Astrocyte (in vitro differentiated cells and primary cell): ENCODE measurements around the gene MYOZ3. TPM values are rescaled to one million over a fixed set of nuclear protein-coding genes. Genes with fewer than 3 reads are reported as not detected.

Experiments used
- DNase-seq: peaks from one replicate; pipeline ENCODE4 v3.0.0-alpha.2; 2010; ENCODE audit warnings: low read depth
- FAIRE-seq: peaks from 2 replicates; lab custom pipeline; 2011; peaks lifted over from hg19 to GRCh38; lab: Jason Lieb, UNC
- H2AFZ ChIP-seq: 2 replicates; pipeline ENCODE4 v1.6.0; 2012; ENCODE audit warnings: low read depth, low read length, inconsistent platforms
- H3K27ac ChIP-seq: 2 replicates; pipeline ENCODE4 v1.5.1; 2011; ENCODE audit warnings: low read depth, low read length, inconsistent platforms
- H3K27me3 ChIP-seq: 2 replicates; pipeline ENCODE4 v1.6.0; 2011; ENCODE audit warnings: low read length, inconsistent platforms; ENCODE audit not compliant: insufficient read depth
- H3K36me3 ChIP-seq: 2 replicates; pipeline ENCODE4 v1.5.1; 2011; ENCODE audit warnings: low read length, inconsistent platforms; ENCODE audit not compliant: insufficient read depth
- H3K4me1 ChIP-seq: 2 replicates; pipeline ENCODE4 v1.5.1; 2011; ENCODE audit warnings: low read length, inconsistent platforms; ENCODE audit not compliant: insufficient read depth
- H3K4me2 ChIP-seq: 2 replicates; pipeline ENCODE4 v1.6.0; 2012; ENCODE audit warnings: low read length, inconsistent platforms
- H3K4me3 ChIP-seq: 2 replicates; pipeline ENCODE4 v1.5.1; 2011; ENCODE audit warnings: low read depth, mild to moderate bottlenecking, low read length, inconsistent platforms; ENCODE audit not compliant: insufficient read depth
- H3K79me2 ChIP-seq: 2 replicates; pipeline ENCODE4 v1.6.0; 2012; ENCODE audit warnings: mild to moderate bottlenecking, low read length, inconsistent platforms; ENCODE audit not compliant: insufficient read depth
- H3K9ac ChIP-seq: 2 replicates; pipeline ENCODE4 v1.6.0; 2012; ENCODE audit warnings: mild to moderate bottlenecking, low read length, inconsistent platforms
- H3K9me3 ChIP-seq: 2 replicates; pipeline ENCODE4 v1.5.1; 2012; ENCODE audit warnings: low read depth, mild to moderate bottlenecking, low read length, inconsistent platforms; ENCODE audit not compliant: insufficient read depth
- H4K20me1 ChIP-seq: 2 replicates; pipeline ENCODE4 v1.6.0; 2012; ENCODE audit warnings: low read length, inconsistent platforms; ENCODE audit not compliant: insufficient read depth
- H3K27ac Mint-ChIP-seq: one replicate; pipeline ENCODE4 v1.8.0; 2021; ENCODE audit warnings: mild to moderate bottlenecking, mixed read lengths; ENCODE audit not compliant: unreplicated experiment
- H3K27me3 Mint-ChIP-seq: one replicate; pipeline ENCODE4 v1.8.0; 2021; ENCODE audit warnings: low read depth, mixed read lengths; ENCODE audit not compliant: unreplicated experiment
- H3K36me3 Mint-ChIP-seq: one replicate; pipeline ENCODE4 v1.8.0; 2021; ENCODE audit warnings: low read depth, mixed read lengths; ENCODE audit not compliant: unreplicated experiment
- H3K4me1 Mint-ChIP-seq: one replicate; pipeline ENCODE4 v1.8.0; 2021; ENCODE audit warnings: low read depth, mixed read lengths; ENCODE audit not compliant: unreplicated experiment
- H3K4me3 Mint-ChIP-seq: one replicate; pipeline ENCODE4 v1.8.0; 2021; ENCODE audit warnings: mild to moderate bottlenecking, moderate library complexity, mixed read lengths; ENCODE audit not compliant: unreplicated experiment
- H3K9me3 Mint-ChIP-seq: one replicate; pipeline ENCODE4 v1.8.0; 2021; ENCODE audit warnings: mild to moderate bottlenecking, mixed read lengths; ENCODE audit not compliant: unreplicated experiment
- CTCF ChIP-seq: IDR thresholded peaks from 2 replicates; pipeline ENCODE4 v1.5.1; 2011; ENCODE audit warnings: low read depth, mild to moderate bottlenecking, inconsistent platforms, low read length, moderate library complexity; ENCODE audit not compliant: insufficient read depth
- EZH2 ChIP-seq: IDR thresholded peaks from 2 replicates; pipeline ENCODE4 v1.6.1; 2012; ENCODE audit warnings: mild to moderate bottlenecking, low read length, inconsistent platforms; ENCODE audit not compliant: insufficient read depth
- total RNA-seq: library from RNA; stranded (reverse); gene quantifications from 2 replicates; pipeline ENCODE4 v1.2.1, GENCODE V29; 2021

MYOZ3 gene
- total RNA-seq, 1 donor from 2014 or later, result 5.5 TPM

- peaks cover 47% of the 10 kb centered on the region for H3K4me1 Mint-ChIP-seq
- FAIRE-seq, result no peak
- peaks cover 7% of the 10 kb centered on the region for H3K27me3 Mint-ChIP-seq
- peak; percentile 80 for DNase-seq
- H2AFZ ChIP-seq, result no peak overlapping the region
- H3K9me3 ChIP-seq, result no peaks in the 10 kb centered on the region
- peaks cover 25% of the 10 kb centered on the region for H4K20me1 ChIP-seq
- H3K36me3 Mint-ChIP-seq, result peaks cover 6% of the 10 kb centered on the region
- no peaks in the 10 kb centered on the region for H3K27me3 ChIP-seq
- peak overlapping the region; percentile 14 for H3K27ac ChIP-seq
- H3K4me1 ChIP-seq, result peaks cover 54% of the 10 kb centered on the region
- peak overlapping the region; percentile 86 for H3K4me2 ChIP-seq
- H3K36me3 ChIP-seq, result no peaks in the 10 kb centered on the region
- no peak for TF ChIP-seq EZH2
- TF ChIP-seq CTCF, result no peak
- no peak overlapping the region for H3K4me3 Mint-ChIP-seq
- H3K9me3 Mint-ChIP-seq, result no peaks in the 10 kb centered on the region
- no peak overlapping the region for H3K4me3 ChIP-seq
- peaks cover 50% of the 10 kb centered on the region for H3K79me2 ChIP-seq
- peak overlapping the region; percentile 48 for H3K9ac ChIP-seq
- H3K27ac Mint-ChIP-seq, result no peak overlapping the region
Measured at GRCh38 chr5:150627731-150628545, 33.1 kb upstream of the MYOZ3 start.

GRCh38 chr5:150628936-150629485, 32.0 kb upstream of the MYOZ3 start:
- no peak overlapping the region for H3K4me3 Mint-ChIP-seq

More at GRCh38 chr5:150628936-150629485, 32.0 kb upstream of the MYOZ3 start:
- FAIRE-seq, result no peak
- H3K27ac Mint-ChIP-seq, result peak overlapping the region; percentile 12
- DNase-seq, result no peak
- H3K27me3 ChIP-seq, result no peaks in the 10 kb centered on the region
- peaks cover 47% of the 10 kb centered on the region for H3K4me1 ChIP-seq
- H3K27me3 Mint-ChIP-seq, result peaks cover 6% of the 10 kb centered on the region
- peaks cover 45% of the 10 kb centered on the region for H3K4me1 Mint-ChIP-seq
- peak overlapping the region; percentile 17 for H3K4me2 ChIP-seq
- H2AFZ ChIP-seq, result no peak overlapping the region
- H3K9me3 Mint-ChIP-seq, result no peaks in the 10 kb centered on the region
- H3K27ac ChIP-seq, result no peak overlapping the region
- peaks cover 25% of the 10 kb centered on the region for H4K20me1 ChIP-seq
- H3K9me3 ChIP-seq, result no peaks in the 10 kb centered on the region
- H3K9ac ChIP-seq, result no peak overlapping the region
- TF ChIP-seq EZH2, result no peak
- no peak for TF ChIP-seq CTCF
- peaks cover 8% of the 10 kb centered on the region for H3K36me3 Mint-ChIP-seq
- H3K4me3 ChIP-seq, result no peak overlapping the region
- no peaks in the 10 kb centered on the region for H3K36me3 ChIP-seq
- H3K79me2 ChIP-seq, result peaks cover 50% of the 10 kb centered on the region
